Thyroid gland (tissue), 4 donors: Measurements from ENCODE around the gene TSPAN8.

ENCODE experiments used
- POLR2A ChIP-seq, 2 donors: fragments of 450-650 bp; IDR thresholded peaks; one replicate each; pipeline ENCODE4 v1.6.1; 2017; ENCODE audit warnings: antibody characterized with exemption in 2 of 2, mild to moderate bottlenecking in 2 of 2, moderate library complexity in 1 of 2
- TF ChIP-seq, protein P1 (sequence below), 6 experiments: fragments of 200-600 bp in 3 of 6; fragments of 450-650 bp in 3 of 6; sonication (generic) in 3 of 6; IDR thresholded peaks; one replicate each; pipeline ENCODE4 v1.5.1; 2016 to 2019; ENCODE audit warnings: antibody characterized with exemption in 6 of 6, mild to moderate bottlenecking in 2 of 6, inconsistent platforms in 1 of 6, moderate library complexity in 1 of 6

GRCh38 chr12:71135077-71135811 lies 22.6 kb downstream of the TSPAN8 start:
- TF ChIP-seq, protein P1, sequence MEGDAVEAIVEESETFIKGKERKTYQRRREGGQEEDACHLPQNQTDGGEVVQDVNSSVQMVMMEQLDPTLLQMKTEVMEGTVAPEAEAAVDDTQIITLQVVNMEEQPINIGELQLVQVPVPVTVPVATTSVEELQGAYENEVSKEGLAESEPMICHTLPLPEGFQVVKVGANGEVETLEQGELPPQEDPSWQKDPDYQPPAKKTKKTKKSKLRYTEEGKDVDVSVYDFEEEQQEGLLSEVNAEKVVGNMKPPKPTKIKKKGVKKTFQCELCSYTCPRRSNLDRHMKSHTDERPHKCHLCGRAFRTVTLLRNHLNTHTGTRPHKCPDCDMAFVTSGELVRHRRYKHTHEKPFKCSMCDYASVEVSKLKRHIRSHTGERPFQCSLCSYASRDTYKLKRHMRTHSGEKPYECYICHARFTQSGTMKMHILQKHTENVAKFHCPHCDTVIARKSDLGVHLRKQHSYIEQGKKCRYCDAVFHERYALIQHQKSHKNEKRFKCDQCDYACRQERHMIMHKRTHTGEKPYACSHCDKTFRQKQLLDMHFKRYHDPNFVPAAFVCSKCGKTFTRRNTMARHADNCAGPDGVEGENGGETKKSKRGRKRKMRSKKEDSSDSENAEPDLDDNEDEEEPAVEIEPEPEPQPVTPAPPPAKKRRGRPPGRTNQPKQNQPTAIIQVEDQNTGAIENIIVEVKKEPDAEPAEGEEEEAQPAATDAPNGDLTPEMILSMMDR (IDR thresholded peaks at IDR 0.05) = no peak
- TF ChIP-seq POLR2A (IDR thresholded peaks at IDR 0.05) = no peak
